ENCODE results near the gene CACNA1D. TPM values are rescaled to one million over a fixed set of nuclear protein-coding genes. Genes with fewer than 3 reads are reported as not detected.

CACNA1D gene
- total RNA-seq, 1 donor from 2014 or later, result 1.1 TPM

GRCh38 chr3:53780806-53781205 is 286.4 kb downstream of the CACNA1D start:
- DNase-seq (ENCODE audit: low read depth, low spot score), result no peak
- H3K27me3 Mint-ChIP-seq (ENCODE audit: low read depth), result peaks cover 2% of the 10 kb centered on the region
- no peaks in the 10 kb centered on the region for H3K9me3 Mint-ChIP-seq
- no peak overlapping the region for H3K27ac Mint-ChIP-seq (ENCODE audit: unreplicated experiment)
- no peaks in the 10 kb centered on the region for H3K4me1 Mint-ChIP-seq
- H3K4me3 Mint-ChIP-seq, result no peak overlapping the region
- TF ChIP-seq, protein P1, sequence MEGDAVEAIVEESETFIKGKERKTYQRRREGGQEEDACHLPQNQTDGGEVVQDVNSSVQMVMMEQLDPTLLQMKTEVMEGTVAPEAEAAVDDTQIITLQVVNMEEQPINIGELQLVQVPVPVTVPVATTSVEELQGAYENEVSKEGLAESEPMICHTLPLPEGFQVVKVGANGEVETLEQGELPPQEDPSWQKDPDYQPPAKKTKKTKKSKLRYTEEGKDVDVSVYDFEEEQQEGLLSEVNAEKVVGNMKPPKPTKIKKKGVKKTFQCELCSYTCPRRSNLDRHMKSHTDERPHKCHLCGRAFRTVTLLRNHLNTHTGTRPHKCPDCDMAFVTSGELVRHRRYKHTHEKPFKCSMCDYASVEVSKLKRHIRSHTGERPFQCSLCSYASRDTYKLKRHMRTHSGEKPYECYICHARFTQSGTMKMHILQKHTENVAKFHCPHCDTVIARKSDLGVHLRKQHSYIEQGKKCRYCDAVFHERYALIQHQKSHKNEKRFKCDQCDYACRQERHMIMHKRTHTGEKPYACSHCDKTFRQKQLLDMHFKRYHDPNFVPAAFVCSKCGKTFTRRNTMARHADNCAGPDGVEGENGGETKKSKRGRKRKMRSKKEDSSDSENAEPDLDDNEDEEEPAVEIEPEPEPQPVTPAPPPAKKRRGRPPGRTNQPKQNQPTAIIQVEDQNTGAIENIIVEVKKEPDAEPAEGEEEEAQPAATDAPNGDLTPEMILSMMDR (conservative IDR thresholded peaks at IDR 0.05), result no peak
- no peaks in the 10 kb centered on the region for H3K36me3 Mint-ChIP-seq (ENCODE audit: low read depth)

GRCh38 chr3:53787016-53787415 is 292.6 kb downstream of the CACNA1D start:
- peaks cover 11% of the 10 kb centered on the region for H3K4me1 Mint-ChIP-seq
- TF ChIP-seq, protein P1 (conservative IDR thresholded peaks at IDR 0.05), result no peak
- no peaks in the 10 kb centered on the region for H3K9me3 Mint-ChIP-seq
- H3K36me3 Mint-ChIP-seq (ENCODE audit: low read depth), result no peaks in the 10 kb centered on the region
- H3K27ac Mint-ChIP-seq (ENCODE audit: unreplicated experiment), result no peak overlapping the region
- H3K27me3 Mint-ChIP-seq (ENCODE audit: low read depth), result peaks cover 2% of the 10 kb centered on the region
- no peak overlapping the region for H3K4me3 Mint-ChIP-seq
- DNase-seq (ENCODE audit: low read depth, low spot score), result no peak

DNA sequence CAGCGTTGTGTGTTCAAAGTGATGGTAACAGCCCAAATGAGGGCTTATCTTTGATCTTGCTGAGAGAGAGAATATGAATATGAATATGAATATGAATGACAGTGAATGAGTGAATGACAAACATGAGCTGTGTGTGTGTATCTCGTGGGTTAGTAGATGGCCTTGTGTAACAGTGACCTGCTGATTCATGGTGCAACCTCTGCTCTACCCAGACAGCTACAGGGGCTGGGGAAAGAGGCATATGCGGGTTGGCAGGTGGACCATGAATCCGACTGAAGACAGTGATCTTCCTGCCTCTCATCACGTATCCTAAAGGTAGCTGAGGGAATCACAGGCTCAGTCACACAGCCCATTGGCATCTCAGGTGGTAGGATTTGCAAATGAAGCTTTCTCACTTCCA is 293.6 kb downstream of the CACNA1D start:
- H3K27ac Mint-ChIP-seq (ENCODE audit: unreplicated experiment), result no peak overlapping the region
- H3K4me3 Mint-ChIP-seq, result no peak overlapping the region
- H3K36me3 Mint-ChIP-seq (ENCODE audit: low read depth), result no peaks in the 10 kb centered on the region
- H3K9me3 Mint-ChIP-seq, result no peaks in the 10 kb centered on the region
- TF ChIP-seq, protein P1 (conservative IDR thresholded peaks at IDR 0.05), result no peak
- no peak for DNase-seq (ENCODE audit: low read depth, low spot score)
- H3K27me3 Mint-ChIP-seq (ENCODE audit: low read depth), result peaks cover 2% of the 10 kb centered on the region
- peaks cover 11% of the 10 kb centered on the region for H3K4me1 Mint-ChIP-seq

DNA sequence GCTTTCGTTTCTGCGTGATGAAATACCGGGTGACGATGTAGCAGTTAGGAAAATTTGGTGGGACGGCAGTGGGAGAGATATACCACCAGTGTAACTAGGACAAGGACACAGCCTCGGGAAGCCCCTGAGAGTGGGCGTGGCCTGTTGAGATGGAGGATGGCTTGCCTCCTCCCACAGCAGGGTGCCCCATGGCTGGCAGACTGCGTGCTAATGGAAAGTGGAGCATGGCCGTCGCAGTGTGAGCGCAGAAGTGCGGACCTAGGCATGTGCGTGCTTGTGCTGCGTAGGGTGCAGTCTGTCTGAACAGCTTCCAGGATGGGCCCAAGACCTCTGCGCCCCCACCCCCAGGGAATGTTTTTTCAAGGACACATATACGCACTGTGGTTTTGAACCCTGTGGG is 295.0 kb downstream of the CACNA1D start:
- Mint-ChIP-seq H3K4me1 (peaks cover 11% of the 10 kb centered on the region), H3K27me3 (ENCODE audit: low read depth) (peaks cover 2% of the 10 kb centered on the region), H3K27ac (ENCODE audit: unreplicated experiment) (no peak overlapping the region), H3K9me3 (no peaks in the 10 kb centered on the region), H3K36me3 (ENCODE audit: low read depth) (no peaks in the 10 kb centered on the region), H3K4me3 (no peak overlapping the region)
- TF ChIP-seq, protein P1 (conservative IDR thresholded peaks at IDR 0.05), result no peak
- no peak for DNase-seq (ENCODE audit: low read depth, low spot score)

DNA sequence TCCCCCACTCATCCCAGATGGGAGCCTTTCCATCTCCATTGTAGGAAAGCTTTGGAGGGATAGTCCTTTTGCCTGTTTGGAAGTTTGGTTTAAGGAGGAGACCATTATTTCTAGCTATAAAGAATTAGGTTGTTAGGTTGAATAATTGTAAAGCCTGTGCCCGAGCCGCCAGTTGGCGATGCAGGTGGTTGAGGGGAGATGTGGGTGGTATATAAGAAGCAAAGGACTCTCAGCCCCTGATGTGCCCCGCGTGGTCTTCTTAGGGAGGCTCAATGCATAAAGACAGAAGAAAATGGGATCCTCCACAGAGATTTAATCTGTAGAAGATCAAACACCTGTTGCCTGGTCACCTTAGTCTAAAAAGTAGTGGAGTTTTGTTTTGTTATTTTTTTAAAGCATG is 296.1 kb downstream of the CACNA1D start:
- H3K27ac Mint-ChIP-seq (ENCODE audit: unreplicated experiment), result no peak overlapping the region
- H3K9me3 Mint-ChIP-seq, result no peaks in the 10 kb centered on the region
- no peaks in the 10 kb centered on the region for H3K36me3 Mint-ChIP-seq (ENCODE audit: low read depth)
- peaks cover 13% of the 10 kb centered on the region for H3K4me1 Mint-ChIP-seq
- no peak for DNase-seq (ENCODE audit: low read depth, low spot score)
- H3K27me3 Mint-ChIP-seq (ENCODE audit: low read depth), result peaks cover 2% of the 10 kb centered on the region
- TF ChIP-seq, protein P1 (conservative IDR thresholded peaks at IDR 0.05), result no peak
- no peak overlapping the region for H3K4me3 Mint-ChIP-seq

DNA sequence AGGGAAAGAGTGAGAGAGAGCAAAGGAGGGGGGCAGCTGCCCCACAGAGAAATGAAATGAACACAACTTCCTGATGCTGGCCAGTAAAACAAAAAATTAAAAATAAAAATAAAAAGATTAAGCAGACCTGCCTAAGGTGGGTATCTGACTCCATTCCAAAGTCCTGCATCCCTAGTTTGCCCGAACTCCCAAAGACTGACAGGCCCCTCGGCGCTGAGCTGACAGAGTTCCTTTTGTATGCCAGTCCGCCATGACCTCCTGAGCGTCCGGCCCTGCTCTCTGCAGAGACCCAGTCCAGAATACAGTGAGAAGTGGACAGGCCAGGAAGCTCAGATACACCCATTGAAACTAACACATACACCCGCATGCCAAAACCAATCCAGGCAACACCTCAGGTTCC is 296.9 kb downstream of the CACNA1D start:
- H3K9me3 Mint-ChIP-seq, result no peaks in the 10 kb centered on the region
- H3K4me1 Mint-ChIP-seq, result peaks cover 19% of the 10 kb centered on the region
- H3K27ac Mint-ChIP-seq (ENCODE audit: unreplicated experiment), result peak overlapping the region; percentile 52
- H3K4me3 Mint-ChIP-seq, result no peak overlapping the region
- TF ChIP-seq, protein P1 (conservative IDR thresholded peaks at IDR 0.05), result no peak
- DNase-seq (ENCODE audit: low read depth, low spot score), result peak; percentile 10
- H3K27me3 Mint-ChIP-seq (ENCODE audit: low read depth), result peaks cover 2% of the 10 kb centered on the region
- H3K36me3 Mint-ChIP-seq (ENCODE audit: low read depth), result no peaks in the 10 kb centered on the region

All from neural crest cell (in vitro differentiated cells).